Neutrophil (primary cell): Measurements from ENCODE around the gene RECQL5.

ENCODE experiments used
- H3K27ac ChIP-seq: fragments of 200-600 bp; sonication (generic); 2 replicates; pipeline ENCODE4 v1.5.1; 2016; ENCODE audit warnings: mild to moderate bottlenecking, moderate library complexity
- H3K27me3 ChIP-seq: fragments of 200-600 bp; sonication (generic); 2 replicates; pipeline ENCODE4 v1.6.0; 2016; ENCODE audit warnings: mild to moderate bottlenecking
- H3K36me3 ChIP-seq: fragments of 200-600 bp; sonication (generic); 2 replicates; pipeline ENCODE4 v1.5.1; 2017
- H3K4me1 ChIP-seq, 2 experiments: fragments of 200-600 bp in 1 of 2; sonication (generic) in 1 of 2; 1 replicate in 1 of 2; 2 replicates in 1 of 2; pipeline versions ENCODE4 v1.5.1 to v1.6.1; 2013 to 2016; ENCODE audit warnings: low read depth in 1 of 2, low read length in 1 of 2, mild to moderate bottlenecking in 1 of 2, moderate library complexity in 1 of 2; ENCODE audit not compliant: control insufficient read depth in 1 of 2, insufficient read depth in 1 of 2
- H3K4me3 ChIP-seq, 2 experiments: fragments of 200-600 bp in 1 of 2; sonication (generic) in 1 of 2; 1 replicate in 1 of 2; 2 replicates in 1 of 2; pipeline ENCODE4 v1.5.1; 2013 to 2016; ENCODE audit warnings: low read depth in 1 of 2, low read length in 1 of 2, mild to moderate bottlenecking in 1 of 2, moderate library complexity in 1 of 2
- H3K9me3 ChIP-seq: fragments of 200-600 bp; sonication (generic); 2 replicates; pipeline ENCODE4 v1.5.1; 2016
- CTCF ChIP-seq: fragments of 200-600 bp; sonication (generic); IDR thresholded peaks from 2 replicates; pipeline ENCODE4 v1.5.1; 2016; ENCODE audit warnings: antibody characterized with exemption

The RECQL5 gene

GRCh38 chr17:75617675-75618074 lies 49.3 kb downstream of the RECQL5 start:
- H3K4me1 ChIP-seq = no peaks in the 10 kb centered on the region
- peaks cover 100% of the 10 kb centered on the region for H3K36me3 ChIP-seq
- no peaks in the 10 kb centered on the region for H3K27me3 ChIP-seq
- TF ChIP-seq CTCF = no peak
- H3K4me3 ChIP-seq = no peak overlapping the region
- no peaks in the 10 kb centered on the region for H3K9me3 ChIP-seq
- no peak overlapping the region for H3K27ac ChIP-seq

GRCh38 chr17:75617218-75617617 lies 49.7 kb downstream of the RECQL5 start:
- H3K36me3 ChIP-seq = peaks cover 100% of the 10 kb centered on the region
- TF ChIP-seq CTCF = no peak
- H3K4me1 ChIP-seq = no peaks in the 10 kb centered on the region
- no peaks in the 10 kb centered on the region for H3K27me3 ChIP-seq
- H3K27ac ChIP-seq = no peak overlapping the region
- H3K9me3 ChIP-seq = no peaks in the 10 kb centered on the region
- no peak overlapping the region for H3K4me3 ChIP-seq

- TF ChIP-seq CTCF = no peak
- Histone ChIP-seq H3K4me1 (no peaks in the 10 kb centered on the region), H3K36me3 (peaks cover 100% of the 10 kb centered on the region), H3K27me3 (no peaks in the 10 kb centered on the region), H3K27ac (no peak overlapping the region), H3K9me3 (no peaks in the 10 kb centered on the region), H3K4me3 (no peak overlapping the region)
These were observed 50.3 kb downstream of the RECQL5 start for GRCh38 chr17:75616521-75617122.

- Histone ChIP-seq H3K27me3 (no peaks in the 10 kb centered on the region), H3K36me3 (peaks cover 100% of the 10 kb centered on the region), H3K9me3 (no peaks in the 10 kb centered on the region), H3K27ac (no peak overlapping the region), H3K4me1 (no peaks in the 10 kb centered on the region), H3K4me3 (no peak overlapping the region)
- no peak for TF ChIP-seq CTCF
These were observed 51.7 kb downstream of the RECQL5 start for GRCh38 chr17:75615301-75615700.

GRCh38 chr17:75614556-75615270 lies 52.2 kb downstream of the RECQL5 start:
- TF ChIP-seq CTCF = no peak
- Histone ChIP-seq H3K4me3 (no peak overlapping the region), H3K9me3 (no peaks in the 10 kb centered on the region), H3K36me3 (peaks cover 100% of the 10 kb centered on the region), H3K27me3 (no peaks in the 10 kb centered on the region), H3K27ac (no peak overlapping the region), H3K4me1 (no peaks in the 10 kb centered on the region)
